ENCODE results near the gene DENND6A. TPM values are rescaled to one million over a fixed set of nuclear protein-coding genes. Genes with fewer than 3 reads are reported as not detected.
A peak's percentile ranks its signal among the peaks of the same experiment; 100 is the strongest.

Gene DENND6A
- total and polyA plus RNA-seq, 2 of the 13 experiments (the other 11 are each of a cell fraction or from before 2014, with no cell fraction given) = 9.4 to 11.1 TPM

DNA sequence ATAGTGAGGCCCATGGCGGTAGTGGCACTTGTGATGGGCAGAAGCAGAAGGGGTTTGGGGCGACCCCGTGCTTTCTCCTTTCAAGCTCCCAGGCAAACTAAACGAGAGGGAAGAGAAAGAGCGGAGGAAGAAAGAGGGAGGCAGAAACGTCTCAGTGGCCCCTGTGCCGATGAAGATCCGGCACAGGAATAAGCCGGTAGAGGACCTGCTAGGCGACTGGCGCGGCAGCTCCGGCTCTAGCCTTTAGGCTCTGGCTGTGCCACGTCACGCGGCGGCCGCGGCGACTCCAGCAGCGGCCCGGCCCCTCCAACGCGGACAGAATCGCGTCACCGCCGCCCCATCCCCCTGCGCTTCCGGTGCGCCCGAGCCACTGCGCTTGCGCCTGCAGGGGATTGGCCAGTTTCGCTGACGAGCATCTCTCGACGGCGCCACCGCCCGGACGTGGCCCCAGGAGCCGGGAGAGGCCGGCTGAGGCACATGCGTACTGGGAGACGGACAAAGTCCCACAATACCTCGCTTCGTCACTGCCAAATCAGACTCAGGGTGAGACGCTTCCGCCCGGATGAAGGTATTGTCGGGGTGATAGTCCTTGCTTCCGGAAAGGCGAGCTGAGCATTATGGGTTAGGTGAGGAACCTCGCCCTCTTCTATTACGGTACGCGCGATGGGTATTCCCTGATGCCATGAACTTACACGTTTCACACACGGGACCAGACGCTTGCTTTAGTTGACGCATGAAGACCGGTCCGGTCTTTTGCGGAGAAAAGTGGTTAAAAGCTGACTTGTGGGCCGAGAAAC is 95.6 kb downstream of the DENND6A start, which contains the start of gene ARF4 (continued):
- TF ChIP-seq ZNF407 (CRISPR knock-in tag; IDR thresholded peaks at IDR 0.05; ENCODE audit: not compliant biosample characterization) (peak; percentile 39), FOXM1 (CRISPR knock-in tag; IDR thresholded peaks at IDR 0.05) (no peak), NFRKB (IDR thresholded peaks at IDR 0.05) (no peak), TRIM22 (IDR thresholded peaks at IDR 0.05) (no peak), ZNF773 (CRISPR knock-in tag; IDR thresholded peaks at IDR 0.05; ENCODE audit: borderline replicate concordance) (no peak), MIER2 (CRISPR knock-in tag; IDR thresholded peaks at IDR 0.05) (0 out of 2 replicates have a peak, but pooled peaks have one; percentile 29), CC2D1A (CRISPR knock-in tag; IDR thresholded peaks at IDR 0.05) (no peak), SRSF1 (optimal IDR thresholded peaks at IDR 0.05; ENCODE audit: low read depth, low read length) (peak; percentile 55), STAT5B (CRISPR knock-in tag; IDR thresholded peaks at IDR 0.05) (no peak), EP300 (IDR thresholded peaks at IDR 0.05; ENCODE audit: low read depth in 2 of 2, low read length in 2 of 2) (peak; percentile 3 to 83; a peak in 2 of 4 replicates), EP300 (CRISPR knock-in tag; IDR thresholded peaks at IDR 0.05; ENCODE audit: borderline replicate concordance) (peak; percentile 61; the same call in 1 of the 2 replicates), EHMT2 (IDR thresholded peaks at IDR 0.05; ENCODE audit: borderline replicate concordance, low read depth, low read length) (no peak), ZNF503 (CRISPR knock-in tag; IDR thresholded peaks at IDR 0.05) (no peak), KLF9 (CRISPR knock-in tag; IDR thresholded peaks at IDR 0.05; ENCODE audit: low read depth) (peak; percentile 58; the same call in 1 of the 2 replicates), ETV5 (CRISPR knock-in tag; IDR thresholded peaks at IDR 0.05; ENCODE audit: borderline replicate concordance) (peak; percentile 92), GABPA (IDR thresholded peaks at IDR 0.05; ENCODE audit: low read depth, low read length) (peak; percentile 84), GABPA (CRISPR knock-in tag; IDR thresholded peaks at IDR 0.05; ENCODE audit: low read depth) (peak; percentile 94), IKZF4 (CRISPR knock-in tag; IDR thresholded peaks at IDR 0.05; ENCODE audit: borderline replicate concordance, low read depth, not compliant biosample characterization) (peak; percentile 34), ISL2 (CRISPR knock-in tag; IDR thresholded peaks at IDR 0.05) (peak; percentile 45; the same call in 1 of the 2 replicates)
